SK-N-SH treated with all-trans-retinoic acid at 6 μM for 48 hours (cell line): ENCODE measurements around the gene DTNA.
"Not testable (repeated sequence)": the region's sequence is repeated elsewhere in the genome, so short reads cannot be mapped to it uniquely, and the experiment has no call there.

Experiments
- TOX ChIP-seq: fragments of 250-450 bp; sonication (Bioruptor Pico); IDR thresholded peaks from 2 replicates; pipeline ENCODE4 v1.8.0; 2021; ENCODE audit warnings: mild to moderate bottlenecking, moderate library complexity, borderline replicate concordance
- ZFP3 ChIP-seq: fragments of 250-450 bp; sonication (Bioruptor Pico); IDR thresholded peaks from 2 replicates; pipeline ENCODE4 v1.5.0; 2020; ENCODE audit warnings: mild to moderate bottlenecking, moderate library complexity
- ZNF565 ChIP-seq: fragments of 450-650 bp; formaldehyde crosslinking; conservative IDR thresholded peaks from 2 replicates; pipeline ENCODE4 v1.5.0; 2020; ENCODE audit warnings: low read depth, mild to moderate bottlenecking, moderate library complexity

GRCh38 chr18:34922594-34922993, 212.5 kb downstream of the DTNA start:
- TF ChIP-seq ZNF565 (CRISPR knock-in tag); TOX; ZFP3 (CRISPR knock-in tag): not testable (repeated sequence)
